ENCODE results near the gene SHCBP1. TPM values are rescaled to one million over a fixed set of nuclear protein-coding genes. Genes with fewer than 3 reads are reported as not detected.

The SHCBP1 gene
- total and polyA plus RNA-seq, 9 of the 15 experiments (the other 6 are each of a cell fraction or from before 2014, with no cell fraction given), result 6.2 to 29.6 (median 19.7) TPM

GRCh38 chr16:46606231-46606630 lies 14.9 kb downstream of the SHCBP1 start:
- FAIRE-seq (no peak), DNase-seq (ENCODE audit: extremely low read depth in 1 of 4, low spot score in 3 of 4) (peak in 2 of 4 experiments; percentile 18 to 32), ATAC-seq (no peak)
- Histone ChIP-seq H3K27me3 (ENCODE audit: control insufficient read depth in 2 of 2, insufficient read depth in 2 of 2, low read length in 2 of 2) (no peaks in the 10 kb centered on the region), H2AFZ (ENCODE audit: low read depth, low read length) (no peak overlapping the region), H3K4me1 (replicated peaks in 1 of 2; ENCODE audit: control insufficient read depth in 2 of 2, insufficient read depth in 2 of 2, low read length in 2 of 2) (no peaks in the 10 kb centered on the region), H3K9me3 (replicated peaks; ENCODE audit: control insufficient read depth, insufficient read depth, low read depth, low read length) (no peaks in the 10 kb centered on the region), H3K9ac (ENCODE audit: insufficient read depth in 1 of 2, low read depth in 2 of 2, low read length in 2 of 2) (no peak overlapping the region), H3K4me3 (no peak overlapping the region), H3K9me1 (ENCODE audit: control insufficient read depth, insufficient read depth, low read length) (no peaks in the 10 kb centered on the region), H3K79me2 (ENCODE audit: control insufficient read depth, insufficient read depth, low read length) (no peaks in the 10 kb centered on the region), H3K36me3 (ENCODE audit: control insufficient read depth, insufficient read depth, low read length) (peaks cover 67% of the 10 kb centered on the region), H3K27ac (ENCODE audit: extremely low read depth, low read depth, low read length) (no peak overlapping the region), H4K20me1 (replicated peaks; ENCODE audit: control insufficient read depth, insufficient read depth, low read length) (no peaks in the 10 kb centered on the region), H3K4me2 (ENCODE audit: insufficient read depth, low read length) (no peak overlapping the region)
- BruUV-seq (replicated peaks), result no TSS peak
- 70% methylated on average over 5 of the region's 5 CpGs for WGBS (ENCODE audit: insufficient coverage, low coverage, missing lambda C conversion rate)
- intact Hi-C loops (cut with micrococcal nuclease), result loop anchor here (5.0 kb wide), 1 partner anchor 49 kb away; no protein-coding TSS in a partner anchor
- ChIA-PET CTCF (ENCODE audit: low intra/inter-chr PET ratio) (interaction anchor here (0.7 kb wide), 1 partner anchor 824 kb away, joined by 3 read pairs; no protein-coding TSS in a partner anchor), POLR2A (interaction anchor here (0.7 to 1.0 kb wide), 2 partner anchors 15 to 407 kb away, joined by 3 read pairs; partner anchors contain the start of gene SHCBP1)
- in situ Hi-C loops (cut with MboI), result no loop called here
- TF ChIP-seq ZNF764 (CRISPR knock-in tag; IDR thresholded peaks at IDR 0.05; ENCODE audit: low read depth) (no peak), CREB3L1 (IDR thresholded peaks at IDR 0.05; ENCODE audit: borderline replicate concordance, low read depth) (no peak), ZNF280A (IDR thresholded peaks at IDR 0.05; ENCODE audit: low read depth, partially characterized antibody) (no peak), CBFA2T3 (IDR thresholded peaks at IDR 0.05) (peak; percentile 33; the same call in 1 of the 2 replicates), MITF (IDR thresholded peaks at IDR 0.05) (no peak), NBN (IDR thresholded peaks at IDR 0.05; ENCODE audit: low read depth) (no peak), MAFK (IDR thresholded peaks at IDR 0.05; ENCODE audit: low read length) (no peak), TAL1 (IDR thresholded peaks at IDR 0.05) (peak; percentile 33; the same call in 1 of the 2 replicates), NCOA6 (IDR thresholded peaks at IDR 0.05) (no peak), ZNF76 (CRISPR knock-in tag; IDR thresholded peaks at IDR 0.05; ENCODE audit: borderline replicate concordance) (no peak), ESRRB (CRISPR knock-in tag; IDR thresholded peaks at IDR 0.05; ENCODE audit: borderline replicate concordance) (no peak), HNRNPUL1 (IDR thresholded peaks at IDR 0.05; ENCODE audit: low read length) (no peak), ARID4B (CRISPR knock-in tag; IDR thresholded peaks at IDR 0.05) (no peak), USF1 (CRISPR knock-in tag; IDR thresholded peaks at IDR 0.05) (no peak)

Data from K562 (cell line).